ENCODE data around the gene PCDHGB4. TPM values are rescaled to one million over a fixed set of nuclear protein-coding genes. Genes with fewer than 3 reads are reported as not detected.

PCDHGB4 gene
- total RNA-seq, 1 donor from 2014 or later = 31.0 TPM

GRCh38 chr5:141434006-141434405, 46.5 kb downstream of the PCDHGB4 start:
- TF ChIP-seq CTCF (IDR thresholded peaks at IDR 0.05; ENCODE audit: unreplicated experiment) = no peak
- Mint-ChIP-seq H3K27ac (no peak overlapping the region), H3K27me3 (ENCODE audit: low read depth) (no peaks in the 10 kb centered on the region), H3K9me3 (peaks cover 60% of the 10 kb centered on the region), H3K36me3 (peaks cover 62% of the 10 kb centered on the region), H3K4me1 (no peaks in the 10 kb centered on the region), H3K4me3 (no peak overlapping the region)
- no peak for DNase-seq (ENCODE audit: low spot score in 2 of 2, unreplicated experiment in 2 of 2)

- no peak for TF ChIP-seq CTCF (IDR thresholded peaks at IDR 0.05; ENCODE audit: unreplicated experiment)
- DNase-seq (ENCODE audit: low spot score in 2 of 2, unreplicated experiment in 2 of 2) = no peak
- H3K27ac Mint-ChIP-seq = no peak overlapping the region
- H3K36me3 Mint-ChIP-seq = peaks cover 73% of the 10 kb centered on the region
- peaks cover 67% of the 10 kb centered on the region for H3K9me3 Mint-ChIP-seq
- no peak overlapping the region for H3K4me3 Mint-ChIP-seq
- H3K4me1 Mint-ChIP-seq = no peaks in the 10 kb centered on the region
- no peaks in the 10 kb centered on the region for H3K27me3 Mint-ChIP-seq (ENCODE audit: low read depth)
These were observed 49.7 kb downstream of the PCDHGB4 start for GRCh38 chr5:141437221-141437620.

GRCh38 chr5:141439411-141440141, 52.1 kb downstream of the PCDHGB4 start:
- no peak for TF ChIP-seq CTCF (IDR thresholded peaks at IDR 0.05; ENCODE audit: unreplicated experiment)
- Mint-ChIP-seq H3K27me3 (ENCODE audit: low read depth) (no peaks in the 10 kb centered on the region), H3K27ac (no peak overlapping the region), H3K4me1 (no peaks in the 10 kb centered on the region), H3K9me3 (peaks cover 67% of the 10 kb centered on the region), H3K4me3 (no peak overlapping the region), H3K36me3 (peaks cover 75% of the 10 kb centered on the region)
- no peak for DNase-seq (ENCODE audit: low spot score in 2 of 2, unreplicated experiment in 2 of 2)

Other genes with a start within 250 kb of the PCDHGB4 start
- gene PCDHB6, start 237.6 kb upstream of the PCDHGB4 start, total RNA-seq = 1.8 to 2.1 TPM (median 2.1 TPM) in 3 replicates
- 1.4 to 1.8 TPM (median 1.6 TPM) in 3 replicates for gene PCDHB7, start 215.1 kb upstream of the PCDHGB4 start, total RNA-seq
- gene PCDHB8, start 209.9 kb upstream of the PCDHGB4 start, total RNA-seq = 2.3 to 2.4 TPM (median 2.4 TPM) in 3 replicates
- gene PCDHB16, start 205.3 kb upstream of the PCDHGB4 start, total RNA-seq = 23.5 to 24.6 TPM (median 24.4 TPM) in 3 replicates
- 14.5 to 16.0 TPM (median 15.1 TPM) in 3 replicates for gene PCDHB9, start 200.5 kb upstream of the PCDHGB4 start, total RNA-seq
- gene PCDHB10, start 195.3 kb upstream of the PCDHGB4 start, total RNA-seq = 10.8 to 11.9 TPM (median 11.7 TPM) in 3 replicates
- 6.1 to 6.6 TPM (median 6.4 TPM) in 3 replicates for gene PCDHB11, start 188.1 kb upstream of the PCDHGB4 start, total RNA-seq
- 5.8 to 6.4 TPM (median 6.1 TPM) in 3 replicates for gene PCDHB12, start 179.0 kb upstream of the PCDHGB4 start, total RNA-seq
- 7.8 to 8.0 TPM (median 8.0 TPM) in 3 replicates for gene PCDHB13, start 173.8 kb upstream of the PCDHGB4 start, total RNA-seq
- gene PCDHB14, start 164.4 kb upstream of the PCDHGB4 start, total RNA-seq = 7.1 to 8.6 TPM (median 7.7 TPM) in 3 replicates
- gene PCDHB15, start 142.3 kb upstream of the PCDHGB4 start, total RNA-seq = 2.2 to 2.4 TPM (median 2.3 TPM) in 3 replicates
- 1.3 to 1.6 TPM (median 1.6 TPM) in 3 replicates for gene SLC25A2, start 83.6 kb upstream of the PCDHGB4 start, total RNA-seq
- gene TAF7, start 66.9 kb upstream of the PCDHGB4 start, total RNA-seq = 97.2 to 103 TPM (median 99.6 TPM) in 3 replicates
- 0.22 to 0.47 TPM (median 0.34 TPM) in 3 replicates for gene PCDHGA1, start 57.2 kb upstream of the PCDHGB4 start, total RNA-seq
- gene PCDHGA2, start 48.9 kb upstream of the PCDHGB4 start, total RNA-seq = 0.11 to 0.33 TPM (median 0.32 TPM) in 3 replicates
- gene PCDHGA3, start 43.9 kb upstream of the PCDHGB4 start, total RNA-seq = 0.07 to 0.16 TPM (median 0.13 TPM) in 3 replicates
- gene PCDHGB1, start 37.6 kb upstream of the PCDHGB4 start, total RNA-seq = 1.7 to 2.0 TPM (median 2.0 TPM) in 3 replicates
- 0.86 to 1.2 TPM (median 1.1 TPM) in 3 replicates for gene PCDHGA4, start 32.7 kb upstream of the PCDHGB4 start, total RNA-seq
- gene PCDHGB2, start 27.7 kb upstream of the PCDHGB4 start, total RNA-seq = 0.86 to 1.3 TPM (median 1.2 TPM) in 3 replicates
- gene PCDHGA5, start 23.5 kb upstream of the PCDHGB4 start, total RNA-seq = 0.51 to 0.66 TPM (median 0.52 TPM) in 3 replicates
- gene PCDHGB3, start 17.5 kb upstream of the PCDHGB4 start, total RNA-seq = 0.59 to 0.74 TPM (median 0.64 TPM) in 3 replicates
- 0.25 to 0.60 TPM (median 0.57 TPM) in 3 replicates for gene PCDHGA6, start 13.8 kb upstream of the PCDHGB4 start, total RNA-seq
- gene PCDHGA7, start 5.0 kb upstream of the PCDHGB4 start, total RNA-seq = 0.33 to 0.43 TPM (median 0.38 TPM) in 3 replicates
- 2.6 to 2.9 TPM (median 2.7 TPM) in 3 replicates for gene PCDHGA8, start 4.9 kb downstream of the PCDHGB4 start, total RNA-seq
- gene PCDHGB5, start 10.2 kb downstream of the PCDHGB4 start, total RNA-seq = 3.3 to 4.5 TPM (median 3.9 TPM) in 3 replicates
- gene PCDHGA9, start 15.1 kb downstream of the PCDHGB4 start, total RNA-seq = 2.1 to 2.3 TPM (median 2.3 TPM) in 3 replicates
- gene PCDHGB6, start 20.3 kb downstream of the PCDHGB4 start, total RNA-seq = 74.0 to 76.3 TPM (median 75.7 TPM) in 3 replicates
- gene PCDHGA10, start 25.3 kb downstream of the PCDHGB4 start, total RNA-seq = 30.7 to 33.4 TPM (median 32.1 TPM) in 3 replicates
- gene PCDHGB7, start 30.0 kb downstream of the PCDHGB4 start, total RNA-seq = 14.1 to 16.4 TPM (median 14.9 TPM) in 3 replicates
- gene PCDHGA11, start 33.4 kb downstream of the PCDHGB4 start, total RNA-seq = 5.7 to 6.0 TPM (median 6.0 TPM) in 3 replicates
- gene PCDHGA12, start 42.8 kb downstream of the PCDHGB4 start, total RNA-seq = 4.1 to 5.2 TPM (median 4.5 TPM) in 3 replicates
- gene PCDHGC3, start 88.3 kb downstream of the PCDHGB4 start, total RNA-seq = 80.2 to 82.9 TPM (median 80.6 TPM) in 3 replicates
- gene PCDHGC4, start 97.3 kb downstream of the PCDHGB4 start, total RNA-seq = 5.2 to 6.2 TPM (median 5.2 TPM) in 3 replicates
- 2.6 to 3.5 TPM (median 3.5 TPM) in 3 replicates for gene PCDHGC5, start 101.4 kb downstream of the PCDHGB4 start, total RNA-seq
- gene DIAPH1, start 231.3 kb downstream of the PCDHGB4 start, total RNA-seq = 43.0 to 43.9 TPM (median 43.6 TPM) in 3 replicates
- 96.0 to 108 TPM (median 102 TPM) in 3 replicates for gene HDAC3, start 249.2 kb downstream of the PCDHGB4 start, total RNA-seq
- gene RELL2, start 249.3 kb downstream of the PCDHGB4 start, total RNA-seq = 3.9 to 4.6 TPM (median 4.6 TPM) in 3 replicates

Data from mesothelial cell of epicardium (in vitro differentiated cells).